ENCODE data around the gene NOL8.

The NOL8 gene

DNA sequence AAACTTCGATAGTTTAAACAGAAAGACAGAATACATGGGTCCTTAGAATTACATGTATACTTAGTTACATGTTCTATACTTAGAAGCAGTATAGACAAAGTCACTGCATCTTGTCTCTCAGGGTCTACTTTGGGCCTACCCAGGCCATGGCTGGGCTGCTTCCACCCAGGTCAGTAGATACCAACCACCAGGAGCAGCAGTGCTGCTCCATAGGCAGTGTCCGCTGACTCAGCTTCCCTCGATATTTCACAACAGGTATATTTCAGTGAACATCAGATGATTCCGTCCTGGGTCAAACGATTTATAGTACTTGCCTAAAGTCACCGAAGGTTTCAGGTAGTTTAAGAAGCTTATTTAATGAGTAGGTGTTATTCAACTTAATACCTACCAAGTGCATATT, 49.6 kb downstream of the NOL8 start:
- no peak for DNase-seq (ENCODE audit: low read depth)
- TF ChIP-seq, protein P1, sequence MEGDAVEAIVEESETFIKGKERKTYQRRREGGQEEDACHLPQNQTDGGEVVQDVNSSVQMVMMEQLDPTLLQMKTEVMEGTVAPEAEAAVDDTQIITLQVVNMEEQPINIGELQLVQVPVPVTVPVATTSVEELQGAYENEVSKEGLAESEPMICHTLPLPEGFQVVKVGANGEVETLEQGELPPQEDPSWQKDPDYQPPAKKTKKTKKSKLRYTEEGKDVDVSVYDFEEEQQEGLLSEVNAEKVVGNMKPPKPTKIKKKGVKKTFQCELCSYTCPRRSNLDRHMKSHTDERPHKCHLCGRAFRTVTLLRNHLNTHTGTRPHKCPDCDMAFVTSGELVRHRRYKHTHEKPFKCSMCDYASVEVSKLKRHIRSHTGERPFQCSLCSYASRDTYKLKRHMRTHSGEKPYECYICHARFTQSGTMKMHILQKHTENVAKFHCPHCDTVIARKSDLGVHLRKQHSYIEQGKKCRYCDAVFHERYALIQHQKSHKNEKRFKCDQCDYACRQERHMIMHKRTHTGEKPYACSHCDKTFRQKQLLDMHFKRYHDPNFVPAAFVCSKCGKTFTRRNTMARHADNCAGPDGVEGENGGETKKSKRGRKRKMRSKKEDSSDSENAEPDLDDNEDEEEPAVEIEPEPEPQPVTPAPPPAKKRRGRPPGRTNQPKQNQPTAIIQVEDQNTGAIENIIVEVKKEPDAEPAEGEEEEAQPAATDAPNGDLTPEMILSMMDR (IDR thresholded peaks at IDR 0.05; ENCODE audit: low read depth, low read length, missing control alignments): no peak
- H3K4me3 ChIP-seq (ENCODE audit: low read depth, low read length): no peak overlapping the region

DNA sequence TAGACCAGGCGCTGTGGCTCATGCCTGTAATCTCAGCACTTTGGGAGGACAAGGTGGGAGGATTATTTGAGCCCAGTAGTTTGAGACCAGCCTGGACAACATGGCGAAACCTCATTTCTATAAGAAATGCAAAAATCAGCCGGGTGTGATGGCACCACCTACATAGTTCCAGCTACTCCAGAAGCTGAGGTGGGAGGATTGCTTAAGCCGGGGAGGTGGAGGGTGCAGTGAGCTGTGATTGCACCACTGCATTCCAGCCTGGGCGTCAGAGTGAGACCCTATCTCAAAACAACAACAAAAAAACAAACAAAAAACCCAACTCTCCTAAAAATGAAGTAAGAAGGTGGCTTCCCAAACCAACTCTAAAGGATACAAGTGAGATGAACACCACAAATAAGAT, 54.6 kb downstream of the NOL8 start:
- DNase-seq (ENCODE audit: low read depth): no peak
- no peak overlapping the region for H3K4me3 ChIP-seq (ENCODE audit: low read depth, low read length)
- TF ChIP-seq, protein P1 (IDR thresholded peaks at IDR 0.05; ENCODE audit: low read depth, low read length, missing control alignments): no peak

DNA sequence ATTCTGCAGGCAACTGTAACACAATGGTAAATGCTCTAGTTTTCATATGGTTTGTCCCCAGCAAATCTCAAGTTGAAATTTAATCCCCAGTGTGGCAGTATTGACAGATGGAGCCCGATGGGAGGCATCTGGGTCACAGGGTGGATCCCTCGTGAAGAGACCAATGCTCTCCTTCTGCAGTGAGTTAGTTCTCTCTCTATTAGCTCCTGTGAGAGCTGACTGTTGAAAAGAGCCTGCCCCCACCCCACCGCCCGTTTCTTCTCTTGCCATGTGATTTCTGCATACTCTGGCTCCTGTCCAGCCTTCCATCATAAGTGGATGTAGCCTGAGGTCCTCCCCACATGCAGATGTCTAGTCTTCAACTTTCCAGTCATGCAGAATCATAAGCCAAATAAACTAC, 58.7 kb downstream of the NOL8 start:
- DNase-seq (ENCODE audit: low read depth): no peak
- H3K4me3 ChIP-seq (ENCODE audit: low read depth, low read length): no peak overlapping the region
- TF ChIP-seq, protein P1 (IDR thresholded peaks at IDR 0.05; ENCODE audit: low read depth, low read length, missing control alignments): no peak

DNA sequence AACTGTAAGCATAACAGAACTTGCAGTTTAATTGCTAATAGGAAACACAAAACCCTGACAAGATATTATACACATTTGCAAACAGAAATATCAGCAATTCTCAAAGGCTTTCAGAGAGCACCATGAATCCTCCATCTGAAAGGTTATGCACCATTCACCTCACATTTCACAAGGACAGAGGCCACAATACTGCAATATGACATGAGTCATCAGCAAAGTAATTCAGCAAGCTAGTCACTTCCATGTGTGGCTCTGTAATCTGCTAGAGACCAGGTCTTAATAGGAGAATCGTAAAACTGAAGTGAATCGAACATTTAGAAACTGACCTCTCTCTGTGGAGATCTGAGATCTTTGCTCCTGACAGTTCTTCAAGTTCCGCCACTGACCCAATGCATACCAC, 60.0 kb downstream of the NOL8 start:
- H3K4me3 ChIP-seq (ENCODE audit: low read depth, low read length): no peak overlapping the region
- TF ChIP-seq, protein P1 (IDR thresholded peaks at IDR 0.05; ENCODE audit: low read depth, low read length, missing control alignments): no peak
- no peak for DNase-seq (ENCODE audit: low read depth)

DNA sequence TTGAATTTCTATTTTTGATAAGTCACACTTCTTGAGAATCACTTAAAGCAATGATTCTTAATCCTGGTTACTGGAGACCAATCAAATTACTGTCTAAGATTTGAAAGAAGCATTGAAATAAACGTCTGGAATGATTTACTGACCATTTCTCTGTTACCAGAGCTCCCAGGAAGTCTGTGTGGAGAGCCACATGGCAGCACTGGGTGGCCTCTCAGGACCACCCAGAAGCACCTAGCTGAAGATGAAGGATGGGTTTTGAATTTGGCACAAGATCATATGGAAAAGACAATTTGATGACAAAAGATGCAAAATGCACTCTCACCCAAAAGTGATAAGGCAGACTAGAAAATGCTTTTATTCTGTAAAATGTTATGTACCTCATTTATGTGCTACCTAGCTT, 62.0 kb downstream of the NOL8 start:
- H3K4me3 ChIP-seq (ENCODE audit: low read depth, low read length): no peak overlapping the region
- no peak for DNase-seq (ENCODE audit: low read depth)
- TF ChIP-seq, protein P1 (IDR thresholded peaks at IDR 0.05; ENCODE audit: low read depth, low read length, missing control alignments): no peak

DNA sequence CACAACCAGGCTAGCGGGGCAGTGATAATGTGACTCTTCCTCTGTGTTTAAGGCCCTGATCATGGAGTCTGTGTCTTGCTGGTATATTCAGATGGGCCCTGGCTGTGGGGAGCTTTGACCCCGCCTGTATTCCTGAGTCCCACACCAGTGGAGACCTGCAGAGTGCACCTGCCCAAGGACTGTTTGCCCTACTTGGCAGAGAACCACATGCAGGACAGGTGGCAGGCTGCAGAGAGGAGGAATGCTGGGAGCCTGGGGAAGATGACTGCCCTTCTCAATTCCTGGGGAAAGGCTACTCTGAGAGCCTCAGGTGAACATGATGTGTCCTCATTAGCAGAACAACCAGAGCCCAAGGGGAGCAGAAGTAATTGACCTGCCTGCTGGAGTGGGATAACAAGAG, 67.8 kb downstream of the NOL8 start:
- DNase-seq (ENCODE audit: low read depth): no peak
- TF ChIP-seq, protein P1 (IDR thresholded peaks at IDR 0.05; ENCODE audit: low read depth, low read length, missing control alignments): no peak
- no peak overlapping the region for H3K4me3 ChIP-seq (ENCODE audit: low read depth, low read length)

DNA sequence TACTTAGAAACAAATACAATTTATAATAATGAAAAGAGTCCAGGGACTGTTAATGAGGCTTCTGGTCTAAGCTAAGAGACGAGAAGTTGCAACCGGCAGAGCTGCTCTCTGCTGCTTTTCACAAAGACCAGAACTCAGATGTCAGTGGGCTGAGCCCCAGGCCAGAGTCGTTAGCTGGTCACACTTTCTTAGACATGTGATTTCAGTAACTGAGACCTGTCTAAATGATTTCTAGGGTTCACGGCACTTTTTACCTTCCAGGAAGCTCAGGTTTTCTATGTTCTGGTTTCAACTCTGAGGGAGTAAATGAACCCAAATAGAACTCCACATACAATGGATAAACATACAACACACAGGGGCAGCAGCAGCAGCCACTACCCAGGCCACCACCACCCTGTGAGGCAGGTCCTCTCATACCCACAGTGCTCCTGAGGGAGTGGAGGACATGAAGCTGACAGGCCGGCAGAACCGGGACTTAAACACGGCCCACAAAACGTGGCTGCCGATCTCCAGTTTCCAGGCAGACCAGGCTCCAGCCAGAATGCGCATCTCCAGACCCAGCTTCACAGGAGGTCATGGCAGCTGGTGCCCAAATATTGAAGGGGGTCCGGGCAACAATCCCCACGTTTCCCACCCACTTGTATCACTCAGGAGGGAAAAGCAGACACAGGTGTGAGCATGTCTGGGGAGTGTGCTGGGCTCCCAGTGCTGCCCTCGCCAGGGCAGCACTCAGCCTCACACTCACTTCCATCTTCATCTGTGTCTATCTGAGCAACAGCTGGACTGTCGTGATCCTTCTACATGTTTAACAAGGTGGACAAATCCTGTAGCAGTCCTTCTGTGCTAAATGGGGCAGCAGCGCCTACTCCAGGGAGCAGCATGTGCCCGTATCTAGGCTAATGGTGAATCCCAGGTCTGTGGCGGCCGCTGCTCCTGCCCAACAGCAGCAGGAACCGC, 70.5 kb downstream of the NOL8 start:
- TF ChIP-seq, protein P1 (IDR thresholded peaks at IDR 0.05; ENCODE audit: low read depth, low read length, missing control alignments): no peak
- no peak for DNase-seq (ENCODE audit: low read depth)
- no peak overlapping the region for H3K4me3 ChIP-seq (ENCODE audit: low read depth, low read length)

Data from GM12864 (cell line).